Measurements from ENCODE around the gene ELAVL4.
"Not testable (repeated sequence)": the region's sequence is repeated elsewhere in the genome, so short reads cannot be mapped to it uniquely, and the experiment has no call there.

Gene ELAVL4

GRCh38 chr1:50126927-50127715 is 18.4 kb downstream of the ELAVL4 start:
- no peak for DNase-seq (ENCODE audit: low spot score)

- no peak for DNase-seq (ENCODE audit: low spot score)
Observed at GRCh38 chr1:50129201-50129600, 20.5 kb downstream of the ELAVL4 start.

DNA sequence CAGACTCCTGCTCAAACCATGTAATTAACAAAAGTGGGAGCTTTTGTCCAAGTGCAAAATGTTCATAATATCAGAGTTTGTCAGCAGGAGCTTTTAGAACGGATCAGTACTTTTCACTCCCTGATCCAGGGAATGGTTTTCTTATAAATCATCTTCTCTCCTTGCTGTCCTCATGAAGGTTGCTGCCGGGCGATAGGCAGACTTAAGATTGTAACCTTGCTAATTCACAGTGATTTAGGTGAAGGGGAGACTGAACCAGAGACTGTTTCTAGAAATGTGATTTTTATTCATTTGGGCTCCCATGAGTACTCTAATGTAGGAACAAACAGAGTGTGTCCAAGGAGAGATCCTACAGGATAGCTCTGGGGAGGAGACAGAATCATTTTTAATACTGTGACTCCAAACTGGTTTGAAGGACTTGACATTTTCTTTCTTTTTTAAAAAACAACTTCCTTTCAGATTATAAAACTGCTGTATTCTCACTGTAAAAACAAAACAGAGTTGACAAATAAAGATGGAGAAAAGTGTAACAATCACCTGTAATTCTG is 23.7 kb downstream of the ELAVL4 start:
- no peak for DNase-seq (ENCODE audit: low spot score)

DNA sequence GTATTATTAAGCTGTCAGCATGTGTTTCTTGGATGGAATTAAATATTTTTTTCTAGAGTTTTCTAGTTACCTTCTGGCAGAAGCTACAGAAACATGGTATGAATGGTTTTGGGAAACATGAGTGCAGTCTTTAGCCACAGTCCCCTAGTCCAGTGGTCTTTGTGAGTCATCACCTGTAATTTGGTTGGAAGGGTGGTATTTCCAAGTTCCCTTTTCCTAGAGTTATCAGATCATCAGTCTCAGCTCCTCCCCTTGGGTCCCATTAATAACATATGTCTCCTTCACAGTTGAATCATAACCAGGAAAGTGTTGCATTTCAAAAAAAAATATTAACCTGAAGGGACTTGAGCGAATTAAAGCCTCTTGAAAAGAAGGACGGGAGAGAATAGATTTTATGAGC is 27.0 kb downstream of the ELAVL4 start:
- no peak for DNase-seq (ENCODE audit: low spot score)

DNA sequence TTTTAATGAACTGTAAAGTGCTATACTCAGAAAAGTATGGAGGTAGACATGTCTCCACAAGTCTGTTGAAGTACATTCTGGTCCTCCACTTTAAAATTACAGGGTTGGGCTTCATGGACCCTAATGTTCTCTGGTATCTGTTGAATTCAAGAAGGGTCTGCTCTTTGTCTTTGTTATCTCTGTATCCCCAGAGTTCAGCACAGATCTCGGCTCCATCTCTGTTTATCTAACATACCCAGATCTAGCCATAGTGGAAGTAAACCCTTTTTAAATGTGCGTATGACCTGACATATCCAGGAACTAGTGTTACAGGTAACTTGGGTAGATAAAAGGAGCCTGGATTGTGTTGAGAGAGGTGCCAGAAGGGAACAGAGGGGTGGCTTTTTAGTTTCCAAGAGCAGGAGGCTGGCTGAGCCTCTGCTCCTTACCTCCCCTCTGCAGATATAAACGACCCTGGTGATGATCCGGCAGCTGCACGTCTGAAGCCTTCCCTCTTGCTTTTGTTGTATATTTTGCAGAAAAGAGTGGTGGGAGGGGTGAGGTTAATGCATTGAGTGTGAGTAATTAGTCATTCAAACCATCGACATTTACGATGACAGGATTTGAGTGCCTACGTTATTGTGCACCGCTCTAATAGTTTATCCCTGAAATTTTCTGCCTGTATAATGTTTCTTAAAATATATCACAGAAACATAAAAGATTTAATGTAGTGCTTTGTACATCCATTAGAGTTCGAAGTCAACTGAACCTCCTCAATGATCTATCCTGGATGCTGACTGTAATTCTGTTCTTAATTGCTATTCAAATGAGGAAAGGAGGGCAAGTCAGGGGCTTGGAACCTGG is 30.8 kb downstream of the ELAVL4 start:
- DNase-seq (ENCODE audit: low spot score), result no peak

GRCh38 chr1:50140182-50140447 is 31.4 kb downstream of the ELAVL4 start:
- DNase-seq (ENCODE audit: low spot score), result no peak

GRCh38 chr1:50147191-50147850 is 38.6 kb downstream of the ELAVL4 start:
- no peak for DNase-seq (ENCODE audit: low spot score)

DNA sequence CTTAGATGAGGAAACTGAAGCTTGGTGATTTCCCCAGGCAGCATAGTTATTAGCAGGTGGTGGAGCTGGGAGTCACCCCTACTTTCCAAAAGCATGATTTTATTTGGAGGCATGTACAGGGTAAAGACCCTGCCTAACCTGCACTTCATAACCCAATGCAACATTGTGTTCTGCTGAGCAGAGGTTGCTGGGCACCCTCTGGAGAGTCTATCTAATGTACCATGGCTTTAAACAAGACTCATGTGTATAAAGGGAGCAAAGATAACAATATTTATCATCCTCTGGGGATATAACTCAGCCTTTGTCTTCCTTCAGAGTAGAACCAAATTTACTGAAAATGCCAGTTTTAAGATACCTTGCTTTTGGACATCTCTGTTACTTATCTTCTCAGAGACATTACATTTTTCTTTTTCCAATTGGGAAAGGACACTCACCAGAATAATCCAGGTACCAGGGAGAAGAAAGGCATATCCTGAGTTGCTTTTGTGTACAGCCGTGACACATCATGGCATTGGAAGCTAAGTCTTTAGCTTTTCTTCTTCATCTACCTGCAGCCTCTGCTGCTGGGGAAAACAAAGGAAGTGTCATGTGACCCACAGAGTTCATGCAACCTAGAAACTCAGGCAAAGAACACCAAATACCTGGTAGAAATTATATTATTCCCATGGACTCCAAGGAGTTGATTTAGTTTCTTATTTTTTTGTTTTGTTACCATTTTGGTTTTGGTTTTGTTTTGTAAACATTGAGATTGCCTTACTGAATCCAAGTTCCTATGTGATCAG is 39.6 kb downstream of the ELAVL4 start:
- no peak for DNase-seq (ENCODE audit: low spot score)

DNA sequence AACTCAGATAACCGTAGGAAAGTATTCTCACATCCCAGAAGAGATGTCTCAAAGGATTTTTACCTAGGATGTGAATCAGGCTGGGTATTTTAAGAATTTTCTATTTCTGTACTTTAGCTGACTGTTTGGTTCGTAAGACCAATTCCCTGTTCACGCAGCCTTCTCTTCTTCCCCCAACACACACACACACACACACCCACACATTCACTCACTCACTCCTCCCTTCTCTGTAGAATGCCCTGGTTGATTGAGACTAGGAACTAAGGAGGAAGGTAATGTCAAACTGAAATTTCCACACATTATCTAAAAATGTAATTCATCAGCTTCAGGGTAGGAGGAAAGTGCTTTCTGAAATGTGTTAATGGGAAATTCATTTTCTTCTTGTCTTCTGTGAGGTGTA is 43.5 kb downstream of the ELAVL4 start:
- DNase-seq (ENCODE audit: low spot score), result no peak

GRCh38 chr1:50155541-50155940 is 46.8 kb downstream of the ELAVL4 start:
- no peak for DNase-seq (ENCODE audit: low spot score)

GRCh38 chr1:50156241-50157010 is 47.7 kb downstream of the ELAVL4 start:
- DNase-seq (ENCODE audit: low spot score), result peak; percentile 2

- DNase-seq (ENCODE audit: low spot score), result no peak
Observed at GRCh38 chr1:50157306-50157941, 48.7 kb downstream of the ELAVL4 start.

GRCh38 chr1:50158421-50158820 is 49.7 kb downstream of the ELAVL4 start:
- no peak for DNase-seq (ENCODE audit: low spot score)

DNA sequence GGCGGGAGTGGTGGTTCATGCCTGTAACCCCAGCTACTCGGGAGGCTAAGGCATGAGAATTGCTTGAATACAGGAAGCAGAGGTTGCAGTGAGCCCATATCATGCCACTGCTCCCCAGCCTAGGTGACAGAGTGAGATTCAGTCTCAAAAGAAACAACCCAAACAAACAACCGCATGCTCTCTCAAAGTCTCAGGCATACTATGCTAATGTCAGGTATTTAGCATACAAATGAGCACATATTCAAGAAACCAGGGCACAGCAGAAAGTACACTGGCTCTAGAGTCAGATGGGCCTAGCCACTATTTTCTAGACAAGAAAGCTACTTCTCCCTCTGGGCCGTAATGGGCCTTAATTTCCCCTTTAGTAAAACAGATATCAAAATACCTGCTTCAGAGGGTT is 55.0 kb downstream of the ELAVL4 start:
- DNase-seq (ENCODE audit: low spot score), result no peak

- DNase-seq (ENCODE audit: low spot score), result not testable (repeated sequence)
Observed at GRCh38 chr1:50166351-50166750, 57.6 kb downstream of the ELAVL4 start.

DNA sequence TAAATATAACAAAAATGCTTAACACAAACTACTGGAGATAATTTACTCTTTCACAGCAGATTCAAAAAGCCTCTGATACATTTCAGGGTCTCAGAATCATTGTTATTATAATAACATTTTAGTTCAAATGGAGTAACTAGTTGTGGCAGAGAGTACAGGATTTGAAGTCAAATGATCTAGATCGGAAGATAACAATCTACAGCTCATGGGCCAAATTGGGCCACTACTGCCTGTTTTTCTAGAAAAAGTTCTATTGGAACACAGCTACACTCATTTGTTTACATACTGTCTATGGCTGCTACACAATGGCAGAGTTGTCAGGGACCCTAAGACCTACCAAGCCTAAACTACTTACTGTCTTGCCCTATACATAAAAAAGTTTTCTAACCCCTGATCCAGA is 63.6 kb downstream of the ELAVL4 start:
- DNase-seq (ENCODE audit: low spot score), result no peak

GRCh38 chr1:50174101-50174500 is 65.4 kb downstream of the ELAVL4 start:
- DNase-seq (ENCODE audit: low spot score), result no peak

- no peak for DNase-seq (ENCODE audit: low spot score)
Observed at GRCh38 chr1:50175719-50176639, 67.3 kb downstream of the ELAVL4 start.

GRCh38 chr1:50177994-50178393 is 69.3 kb downstream of the ELAVL4 start:
- DNase-seq (ENCODE audit: low spot score), result no peak

DNA sequence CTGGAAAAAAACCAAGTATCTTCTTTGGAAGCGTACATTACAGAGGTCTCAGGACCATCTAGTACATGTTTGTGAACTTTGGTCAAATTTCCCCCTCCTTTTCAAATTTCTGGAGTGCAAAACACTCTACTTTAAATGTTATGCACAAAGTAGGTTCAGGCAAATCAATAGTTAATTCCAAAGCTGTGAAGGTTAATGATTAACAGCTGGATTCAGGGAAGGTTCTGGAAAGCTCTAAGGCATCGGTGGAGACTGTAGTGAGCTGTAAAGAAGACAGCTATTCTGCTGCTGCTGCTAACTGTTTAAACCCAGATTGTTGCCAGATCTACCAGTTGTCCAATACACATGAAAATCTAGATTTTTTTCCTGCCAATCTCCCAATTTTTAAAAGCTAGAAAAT is 70.9 kb downstream of the ELAVL4 start:
- no peak for DNase-seq (ENCODE audit: low spot score)
